ENCODE measurements around the gene AGT.

AGT gene

GRCh38 chr1:230713915-230714764 is at the start of gene AGT:
Gene AGT, minus strand, starts transcription at chr1:230714122. Its CDS starts 3,299 bp downstream, at chr1:230710823.
- DNase-seq = peak; percentile 85

DNA sequence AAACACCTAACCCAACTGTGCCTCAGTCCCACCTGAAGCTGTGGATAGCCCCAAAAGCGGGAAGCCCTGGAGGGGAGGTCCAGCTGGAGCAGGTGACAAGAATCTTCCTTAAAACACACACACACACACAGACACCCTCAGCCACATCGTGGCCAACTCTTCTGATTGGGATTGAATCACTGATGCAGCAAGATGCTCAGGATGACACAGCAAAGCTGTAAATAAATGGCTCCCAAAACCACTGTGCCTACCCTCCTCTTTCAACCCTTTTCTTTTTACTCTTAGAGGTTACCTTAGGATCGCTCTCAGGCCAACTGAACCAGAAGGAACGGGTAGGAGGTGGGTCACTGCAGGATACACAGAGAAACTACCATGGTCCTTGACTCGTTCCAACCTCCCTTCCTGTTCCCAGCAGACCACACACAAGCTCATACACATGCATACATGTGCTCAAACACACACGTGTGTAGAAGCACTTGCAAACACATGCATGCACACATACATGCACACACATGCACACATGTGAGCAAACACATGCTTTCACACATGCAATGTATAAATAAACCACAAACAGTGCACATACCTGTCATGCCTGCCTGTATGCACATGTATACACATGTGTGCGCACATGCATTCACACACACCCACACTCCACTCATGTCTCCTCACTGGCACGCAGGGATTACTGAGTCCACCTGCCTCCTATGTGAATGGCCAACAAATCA is 47.7 kb upstream of the AGT start:
- no peak for DNase-seq

DNA sequence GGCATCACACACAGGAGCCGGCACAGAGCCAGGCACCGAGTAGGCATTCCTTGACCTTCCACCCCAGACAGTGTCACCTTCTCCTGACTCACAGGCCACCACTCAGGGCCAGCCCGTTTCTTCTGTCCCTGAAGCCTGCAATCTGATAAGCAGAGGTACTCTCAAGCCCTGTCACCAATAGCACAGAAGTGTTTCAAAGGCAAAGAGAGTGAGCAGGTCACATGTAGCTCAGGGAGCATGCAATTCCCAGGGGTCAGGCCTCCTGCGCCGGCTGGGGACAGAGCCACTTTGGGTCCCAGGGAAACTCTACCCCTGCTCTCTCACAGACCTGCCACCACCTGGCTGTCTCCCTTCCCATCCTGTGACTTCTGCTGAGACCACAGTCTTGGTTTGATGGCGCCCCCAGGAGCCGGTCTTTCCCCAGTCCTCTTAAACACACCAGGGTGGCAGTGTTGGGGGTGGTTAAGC is 46.5 kb upstream of the AGT start:
- no peak for DNase-seq

GRCh38 chr1:230759369-230760065 is 45.6 kb upstream of the AGT start:
- no peak for DNase-seq

DNA sequence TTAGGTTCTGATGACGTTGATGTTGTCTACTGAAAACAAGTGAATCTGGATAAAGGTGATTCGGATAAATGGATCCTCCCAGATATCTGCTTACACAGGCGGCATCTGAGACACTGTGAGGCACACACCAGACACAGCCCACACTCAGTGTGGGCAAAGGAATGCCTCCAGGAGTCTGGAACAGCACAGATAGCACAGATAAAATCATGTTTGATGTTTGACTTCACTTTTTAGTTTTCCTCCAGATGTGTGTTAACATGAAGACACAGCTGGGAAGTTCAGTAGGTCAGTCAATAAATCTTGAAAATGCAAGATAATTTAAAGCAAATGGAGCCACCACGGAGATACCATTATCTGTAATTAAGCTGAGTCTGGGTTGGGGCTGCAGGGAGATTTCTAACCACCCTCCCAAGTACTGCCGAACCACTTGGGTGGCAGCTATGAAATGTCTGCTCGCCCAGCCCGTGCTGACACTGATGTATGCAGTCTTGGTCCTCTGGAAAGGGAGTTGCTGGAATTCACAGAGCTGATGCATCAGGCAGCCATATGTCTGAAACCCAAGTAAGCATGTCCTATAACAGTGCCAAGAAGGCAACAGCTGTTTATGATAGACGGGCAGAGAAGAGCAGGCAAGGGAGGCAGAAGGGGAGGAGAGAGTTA is 44.9 kb upstream of the AGT start:
- DNase-seq = peak; percentile 69

DNA sequence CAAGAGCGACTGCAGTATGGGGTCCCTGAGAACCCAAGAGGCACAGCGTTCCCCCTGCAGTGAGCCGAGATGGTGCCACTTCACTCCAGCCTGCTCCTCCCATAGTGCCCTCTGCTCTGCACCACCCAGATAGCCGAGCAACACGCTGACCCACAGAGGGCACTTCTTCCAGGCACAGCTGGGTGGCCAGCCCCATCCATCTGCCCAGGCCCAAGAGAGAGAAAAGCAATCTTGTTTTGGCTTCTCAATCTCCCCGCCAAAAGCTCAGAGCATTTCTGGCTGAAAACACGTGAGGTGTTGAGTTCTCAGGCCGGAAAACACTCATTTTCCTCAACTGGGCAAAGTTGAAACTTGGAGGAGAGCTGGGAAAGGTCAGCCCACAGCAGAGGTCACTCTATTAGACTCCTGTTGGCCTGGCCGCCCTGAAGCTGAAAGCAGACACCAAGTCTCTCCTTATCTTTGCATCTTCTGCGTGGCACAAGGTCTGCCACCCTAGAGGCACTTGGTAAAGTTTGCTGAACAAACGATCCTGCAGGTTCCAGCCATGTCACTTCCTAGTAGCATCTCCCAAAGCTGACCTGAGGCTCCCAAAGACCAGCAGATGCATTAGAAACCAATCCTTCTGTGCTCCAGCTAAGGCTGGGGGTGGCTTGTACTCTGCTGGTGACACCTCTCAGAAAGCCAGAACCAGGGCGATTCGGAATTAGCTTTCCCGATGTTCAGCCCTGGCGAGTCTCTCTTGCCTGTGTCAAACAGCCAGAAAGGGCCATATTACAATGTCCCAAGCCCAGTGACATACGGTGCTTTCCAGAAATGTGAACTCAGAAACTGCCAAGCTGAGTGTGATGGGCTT is 44.2 kb upstream of the AGT start:
- no peak for DNase-seq

DNA sequence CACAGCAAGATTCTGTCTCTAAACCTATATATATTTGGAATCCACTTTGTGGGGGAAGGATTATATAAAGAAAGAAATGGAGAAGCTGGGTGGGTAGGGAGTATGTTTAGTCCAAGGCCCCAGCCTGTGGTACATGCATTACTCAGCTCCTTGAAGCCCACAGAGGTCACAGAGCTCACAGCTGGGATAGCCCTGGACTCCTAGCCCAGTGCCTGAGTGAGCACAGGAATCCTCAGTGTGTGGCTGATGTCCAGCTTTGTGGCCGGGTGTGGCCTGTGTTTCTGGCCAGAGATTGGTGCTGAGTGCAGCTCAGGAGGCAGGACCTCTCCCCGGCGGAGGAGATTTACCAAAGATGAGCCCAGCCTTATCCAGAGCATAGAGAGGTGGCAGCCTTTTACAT is 40.9 kb upstream of the AGT start:
- DNase-seq = peak; percentile 69

DNA sequence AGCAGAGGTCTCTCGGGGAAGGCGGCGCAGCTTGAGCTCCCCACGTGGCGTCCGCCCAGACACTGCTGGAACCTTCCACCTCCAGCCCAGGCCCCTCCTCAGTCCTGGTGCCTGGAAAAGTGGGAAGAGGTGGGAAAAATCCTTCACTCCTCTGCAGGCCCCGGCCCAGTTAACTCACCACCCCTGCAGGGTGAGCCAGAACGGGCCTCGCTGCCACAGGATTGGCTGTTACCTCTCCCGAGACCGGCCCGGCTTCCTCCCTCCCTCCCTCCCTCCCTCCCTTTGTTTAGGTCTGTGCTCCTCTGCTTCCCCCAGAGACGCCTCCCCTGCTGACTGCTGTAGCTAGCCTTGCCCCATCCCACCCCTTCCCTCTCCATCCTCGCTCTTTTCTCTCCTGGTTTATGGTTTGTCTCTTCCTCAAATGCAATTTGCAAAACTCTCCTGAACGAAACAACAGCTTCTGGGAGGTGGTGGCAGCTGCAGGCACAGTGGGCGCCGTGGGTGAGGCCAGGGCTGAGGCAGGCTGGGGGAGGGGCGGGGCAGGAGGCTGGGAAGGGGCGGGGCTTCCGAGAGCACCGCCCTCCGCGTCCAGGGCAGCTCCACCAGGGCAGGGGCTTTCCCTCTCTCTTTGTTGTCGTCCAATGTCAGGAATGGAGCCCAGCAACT is 39.8 kb upstream of the AGT start:
- DNase-seq = peak; percentile 29

DNA sequence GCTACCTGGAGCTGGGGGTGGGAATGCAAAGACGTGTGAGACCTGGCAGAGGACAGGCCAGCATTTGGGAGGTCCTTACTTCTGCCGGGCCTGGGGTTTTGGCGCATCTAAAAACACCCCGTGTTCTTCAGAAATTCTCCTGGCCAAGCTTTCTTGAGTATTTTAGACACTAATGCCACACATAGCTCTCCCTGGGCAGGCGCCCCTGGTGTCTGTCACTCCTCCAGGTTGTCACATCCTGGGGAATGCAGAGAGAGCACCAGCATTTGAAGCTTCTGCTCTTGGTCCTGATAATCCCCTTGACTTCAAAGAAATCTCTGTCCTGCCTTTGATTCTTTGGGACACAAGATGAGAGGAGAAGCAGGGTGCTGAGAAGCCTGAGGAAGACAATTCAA is 39.3 kb upstream of the AGT start:
- DNase-seq = no peak

- no peak for DNase-seq
These were observed 38.5 kb upstream of the AGT start for GRCh38 chr1:230752407-230752806.

DNA sequence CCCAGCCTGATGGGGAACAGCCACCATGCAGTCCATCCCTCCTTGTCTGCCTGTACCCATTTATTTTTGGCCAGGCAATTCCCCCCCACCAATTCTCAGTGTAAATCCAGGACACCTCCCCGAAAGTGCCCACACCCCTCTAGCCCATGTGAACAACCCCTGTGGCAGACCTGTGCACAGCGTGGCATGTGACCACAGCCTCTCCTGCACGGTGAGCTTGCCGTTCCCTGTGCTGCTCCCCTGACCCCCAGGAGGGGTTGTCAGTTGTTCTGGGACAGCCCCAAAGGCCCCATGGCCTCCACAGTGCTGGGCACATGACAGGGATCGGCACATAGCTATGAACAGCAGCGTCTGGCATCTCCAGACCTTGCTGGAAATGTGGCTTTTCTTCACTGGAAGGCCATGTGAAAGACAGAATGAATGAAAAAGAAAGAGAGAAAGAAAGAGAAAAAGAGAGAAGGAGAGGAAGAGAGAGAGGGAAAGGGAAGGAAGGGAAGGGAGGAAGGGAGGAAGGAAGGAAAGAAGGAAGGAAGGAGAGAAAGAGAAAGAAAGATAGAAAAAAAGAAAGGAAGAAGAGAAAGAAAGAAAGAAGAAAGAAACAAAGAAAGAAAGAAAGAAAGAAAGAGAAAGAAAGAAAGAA is 37.2 kb upstream of the AGT start:
- DNase-seq = no peak

GRCh38 chr1:230750576-230750975 is 36.7 kb upstream of the AGT start:
- DNase-seq = no peak

DNA sequence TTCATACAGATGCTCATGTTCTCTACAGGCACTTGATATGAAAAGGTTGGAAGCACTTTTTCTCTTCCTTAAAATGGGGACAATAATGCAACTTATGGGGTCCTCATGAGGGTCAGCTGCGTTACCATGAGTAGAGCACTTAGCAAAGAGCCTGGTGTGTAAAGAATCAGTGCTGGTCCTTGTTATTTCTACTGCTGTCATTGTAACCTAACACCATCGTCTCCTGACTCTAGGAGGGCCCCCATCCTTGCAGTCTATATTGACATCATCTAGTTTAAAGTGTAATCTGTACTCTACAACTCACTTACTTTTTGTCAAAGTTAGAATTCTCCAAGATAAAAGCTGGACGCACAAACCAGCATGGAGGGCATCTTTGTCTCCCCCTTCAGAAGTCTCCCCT is 35.7 kb upstream of the AGT start:
- DNase-seq = no peak

DNA sequence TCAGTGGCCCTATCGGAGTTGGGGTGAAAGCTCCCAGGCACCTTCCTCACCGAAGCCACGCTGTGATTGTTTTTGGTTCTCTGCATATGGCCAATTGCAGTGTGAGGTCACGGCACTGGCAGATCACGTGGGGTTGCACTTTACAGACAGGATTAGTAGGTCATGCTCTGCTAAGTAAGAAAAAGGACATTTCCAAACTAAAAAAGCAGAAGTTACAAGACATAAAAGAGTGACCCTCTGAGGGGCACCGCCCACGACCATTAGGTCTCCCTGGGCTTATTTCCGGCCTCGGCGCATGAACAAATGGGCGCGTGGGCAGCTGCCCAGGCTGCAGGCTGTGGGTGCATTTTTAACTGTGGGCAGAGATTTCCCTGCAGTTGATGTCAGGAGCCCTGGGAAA is 35.2 kb upstream of the AGT start:
- DNase-seq = no peak

GRCh38 chr1:230747890-230748800 is 34.2 kb upstream of the AGT start:
- DNase-seq = no peak

DNA sequence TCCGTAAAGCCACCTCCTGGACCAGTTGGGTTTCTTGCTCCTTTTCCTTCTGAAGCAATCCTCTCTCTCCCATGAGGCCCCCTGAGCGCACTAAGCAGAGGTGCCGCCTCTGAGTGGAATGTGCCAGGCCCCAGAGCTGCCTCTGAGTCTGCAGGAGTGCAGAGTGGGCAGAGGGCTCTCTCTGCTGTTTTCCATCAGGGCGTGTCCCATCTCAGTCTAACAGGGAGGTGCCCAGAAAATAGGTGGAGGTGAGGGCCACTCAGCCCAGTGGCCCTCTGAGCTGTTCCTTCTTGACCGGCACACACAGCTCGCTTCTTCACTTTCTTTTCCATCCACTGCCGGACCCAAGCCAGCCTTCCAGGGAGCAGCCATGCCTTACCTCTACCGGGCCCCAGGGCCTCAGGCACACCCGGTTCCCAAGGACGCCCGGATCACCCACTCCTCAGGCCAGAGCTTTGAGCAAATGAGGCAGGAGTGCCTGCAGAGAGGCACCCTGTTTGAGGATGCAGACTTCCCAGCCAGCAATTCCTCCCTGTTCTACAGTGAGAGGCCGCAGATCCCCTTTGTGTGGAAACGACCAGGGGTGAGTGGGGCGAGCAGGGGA is 33.3 kb upstream of the AGT start, which contains the start of gene CAPN9:
Gene CAPN9 (plus strand): TSS at position 262 of the 604 bp plus-strand sequence. CDS start 109 bp downstream, at position 371.
- DNase-seq = no peak

GRCh38 chr1:230746617-230747016 is 32.7 kb upstream of the AGT start:
- no peak for DNase-seq

- no peak for DNase-seq
These were observed 31.1 kb upstream of the AGT start for GRCh38 chr1:230745071-230745470.

GRCh38 chr1:230744382-230744781 is 30.5 kb upstream of the AGT start:
- DNase-seq = peak; percentile 68
